ENCODE measurements around the gene RFC4. TPM values are rescaled to one million over a fixed set of nuclear protein-coding genes. Genes with fewer than 3 reads are reported as not detected.
"Not testable (repeated sequence)": the region's sequence is repeated elsewhere in the genome, so short reads cannot be mapped to it uniquely, and the experiment has no call there.

The RFC4 gene
- total RNA-seq, 1 donor = 9.3 TPM

GRCh38 chr3:186831798-186832197, 25.5 kb upstream of the RFC4 start:
- Histone ChIP-seq H3K9me3 (ENCODE audit: low read depth, low read length) (no peaks in the 10 kb centered on the region), H3K4me1 (ENCODE audit: insufficient read depth, low read length) (peaks cover 6% of the 10 kb centered on the region), H3K27me3 (ENCODE audit: insufficient read depth, low read length) (peaks cover 49% of the 10 kb centered on the region), H3K4me3 (ENCODE audit: low read length) (no peak overlapping the region)

GRCh38 chr3:186828340-186828739, 22.1 kb upstream of the RFC4 start:
- Histone ChIP-seq H3K9me3 (ENCODE audit: low read depth, low read length) (no peaks in the 10 kb centered on the region), H3K4me3 (ENCODE audit: low read length) (no peak overlapping the region), H3K27me3 (ENCODE audit: insufficient read depth, low read length) (peaks cover 77% of the 10 kb centered on the region), H3K4me1 (ENCODE audit: insufficient read depth, low read length) (peaks cover 22% of the 10 kb centered on the region)

GRCh38 chr3:186826976-186827857, 20.9 kb upstream of the RFC4 start:
- peak overlapping the region; percentile 55 for H3K4me3 ChIP-seq (ENCODE audit: low read length)
- H3K9me3 ChIP-seq (ENCODE audit: low read depth, low read length) = no peaks in the 10 kb centered on the region
- peaks cover 22% of the 10 kb centered on the region for H3K4me1 ChIP-seq (ENCODE audit: insufficient read depth, low read length)
- H3K27me3 ChIP-seq (ENCODE audit: insufficient read depth, low read length) = peaks cover 72% of the 10 kb centered on the region

- Histone ChIP-seq H3K4me1 (ENCODE audit: insufficient read depth, low read length) (peaks cover 22% of the 10 kb centered on the region), H3K27me3 (ENCODE audit: insufficient read depth, low read length) (peaks cover 65% of the 10 kb centered on the region), H3K9me3 (ENCODE audit: low read depth, low read length) (no peaks in the 10 kb centered on the region), H3K4me3 (ENCODE audit: low read length) (no peak overlapping the region)
Measured at GRCh38 chr3:186826410-186826975, 20.2 kb upstream of the RFC4 start.

GRCh38 chr3:186825872-186826409, 19.7 kb upstream of the RFC4 start:
- Histone ChIP-seq H3K27me3 (ENCODE audit: insufficient read depth, low read length) (peaks cover 60% of the 10 kb centered on the region), H3K4me3 (ENCODE audit: low read length) (no peak overlapping the region), H3K9me3 (ENCODE audit: low read depth, low read length) (no peaks in the 10 kb centered on the region)

GRCh38 chr3:186825294-186825821, 19.1 kb upstream of the RFC4 start:
- Histone ChIP-seq H3K9me3 (ENCODE audit: low read depth, low read length) (no peaks in the 10 kb centered on the region), H3K4me1 (ENCODE audit: insufficient read depth, low read length) (peaks cover 22% of the 10 kb centered on the region), H3K4me3 (ENCODE audit: low read length) (no peak overlapping the region), H3K27me3 (ENCODE audit: insufficient read depth, low read length) (peaks cover 54% of the 10 kb centered on the region)

More at GRCh38 chr3:186825872-186826409, 19.7 kb upstream of the RFC4 start:
- peaks cover 22% of the 10 kb centered on the region for H3K4me1 ChIP-seq (ENCODE audit: insufficient read depth, low read length)

- Histone ChIP-seq H3K4me3 (ENCODE audit: low read length) (no peak overlapping the region), H3K4me1 (ENCODE audit: insufficient read depth, low read length) (peaks cover 22% of the 10 kb centered on the region), H3K9me3 (ENCODE audit: low read depth, low read length) (no peaks in the 10 kb centered on the region), H3K27me3 (ENCODE audit: insufficient read depth, low read length) (peaks cover 46% of the 10 kb centered on the region)
Measured at GRCh38 chr3:186824430-186825139, 18.3 kb upstream of the RFC4 start.

- Histone ChIP-seq H3K9me3 (ENCODE audit: low read depth, low read length) (no peaks in the 10 kb centered on the region), H3K4me1 (ENCODE audit: insufficient read depth, low read length) (peaks cover 22% of the 10 kb centered on the region), H3K27me3 (ENCODE audit: insufficient read depth, low read length) (peaks cover 36% of the 10 kb centered on the region), H3K4me3 (ENCODE audit: low read length) (no peak overlapping the region)
Measured at GRCh38 chr3:186823386-186823785, 17.1 kb upstream of the RFC4 start.

GRCh38 chr3:186822388-186822759, 16.1 kb upstream of the RFC4 start:
- not testable (repeated sequence) for H3K4me3 ChIP-seq (ENCODE audit: low read length); H3K9me3 ChIP-seq (ENCODE audit: low read depth, low read length)
- Histone ChIP-seq H3K27me3 (ENCODE audit: insufficient read depth, low read length) (peaks cover 31% of the 10 kb centered on the region), H3K4me1 (ENCODE audit: insufficient read depth, low read length) (peaks cover 17% of the 10 kb centered on the region)

GRCh38 chr3:186821429-186822387, 15.4 kb upstream of the RFC4 start:
- peaks cover 31% of the 10 kb centered on the region for H3K27me3 ChIP-seq (ENCODE audit: insufficient read depth, low read length)
- peaks cover 16% of the 10 kb centered on the region for H3K4me1 ChIP-seq (ENCODE audit: insufficient read depth, low read length)
- H3K9me3 ChIP-seq (ENCODE audit: low read depth, low read length) = no peaks in the 10 kb centered on the region
- no peak overlapping the region for H3K4me3 ChIP-seq (ENCODE audit: low read length)

- Histone ChIP-seq H3K4me3 (ENCODE audit: low read length) (no peak overlapping the region), H3K4me1 (ENCODE audit: insufficient read depth, low read length) (peaks cover 5% of the 10 kb centered on the region), H3K27me3 (ENCODE audit: insufficient read depth, low read length) (peaks cover 5% of the 10 kb centered on the region), H3K9me3 (ENCODE audit: low read depth, low read length) (no peaks in the 10 kb centered on the region)
Measured at GRCh38 chr3:186818956-186819355, 12.7 kb upstream of the RFC4 start.

GRCh38 chr3:186818516-186818915, 12.2 kb upstream of the RFC4 start:
- Histone ChIP-seq H3K4me1 (ENCODE audit: insufficient read depth, low read length) (peaks cover 5% of the 10 kb centered on the region), H3K9me3 (ENCODE audit: low read depth, low read length) (no peaks in the 10 kb centered on the region), H3K4me3 (ENCODE audit: low read length) (no peak overlapping the region), H3K27me3 (ENCODE audit: insufficient read depth, low read length) (peaks cover 5% of the 10 kb centered on the region)

GRCh38 chr3:186815435-186815834, 9.2 kb upstream of the RFC4 start:
- no peaks in the 10 kb centered on the region for H3K9me3 ChIP-seq (ENCODE audit: low read depth, low read length)
- no peaks in the 10 kb centered on the region for H3K27me3 ChIP-seq (ENCODE audit: insufficient read depth, low read length)
- H3K4me1 ChIP-seq (ENCODE audit: insufficient read depth, low read length) = peaks cover 5% of the 10 kb centered on the region

GRCh38 chr3:186814100-186814499, 7.8 kb upstream of the RFC4 start:
- H3K27me3 ChIP-seq (ENCODE audit: insufficient read depth, low read length) = no peaks in the 10 kb centered on the region
- no peak overlapping the region for H3K4me3 ChIP-seq (ENCODE audit: low read length)
- H3K4me1 ChIP-seq (ENCODE audit: insufficient read depth, low read length) = peaks cover 5% of the 10 kb centered on the region

More at GRCh38 chr3:186815435-186815834, 9.2 kb upstream of the RFC4 start:
- no peak overlapping the region for H3K4me3 ChIP-seq (ENCODE audit: low read length)

More at GRCh38 chr3:186814100-186814499, 7.8 kb upstream of the RFC4 start:
- H3K9me3 ChIP-seq (ENCODE audit: low read depth, low read length) = no peaks in the 10 kb centered on the region
